GM12865 (cell line): ENCODE results near the gene ETF1.

Source experiments
- DNase-seq: peaks from one replicate; pipeline ENCODE4 v3.0.0; 2010; ENCODE audit warnings: low read depth
- H3K4me3 ChIP-seq: 2 replicates; pipeline ENCODE4 v1.5.1; 2011; ENCODE audit warnings: mild to moderate bottlenecking, low read depth, low read length, control low read depth
- TF ChIP-seq, protein P1 (sequence below): IDR thresholded peaks from 2 replicates; pipeline ENCODE4 v1.5.1; 2011; ENCODE audit warnings: low read length, control low read depth, low read depth, inconsistent platforms; ENCODE audit not compliant: insufficient read depth; ENCODE audit errors: missing control alignments

The ETF1 gene

DNA sequence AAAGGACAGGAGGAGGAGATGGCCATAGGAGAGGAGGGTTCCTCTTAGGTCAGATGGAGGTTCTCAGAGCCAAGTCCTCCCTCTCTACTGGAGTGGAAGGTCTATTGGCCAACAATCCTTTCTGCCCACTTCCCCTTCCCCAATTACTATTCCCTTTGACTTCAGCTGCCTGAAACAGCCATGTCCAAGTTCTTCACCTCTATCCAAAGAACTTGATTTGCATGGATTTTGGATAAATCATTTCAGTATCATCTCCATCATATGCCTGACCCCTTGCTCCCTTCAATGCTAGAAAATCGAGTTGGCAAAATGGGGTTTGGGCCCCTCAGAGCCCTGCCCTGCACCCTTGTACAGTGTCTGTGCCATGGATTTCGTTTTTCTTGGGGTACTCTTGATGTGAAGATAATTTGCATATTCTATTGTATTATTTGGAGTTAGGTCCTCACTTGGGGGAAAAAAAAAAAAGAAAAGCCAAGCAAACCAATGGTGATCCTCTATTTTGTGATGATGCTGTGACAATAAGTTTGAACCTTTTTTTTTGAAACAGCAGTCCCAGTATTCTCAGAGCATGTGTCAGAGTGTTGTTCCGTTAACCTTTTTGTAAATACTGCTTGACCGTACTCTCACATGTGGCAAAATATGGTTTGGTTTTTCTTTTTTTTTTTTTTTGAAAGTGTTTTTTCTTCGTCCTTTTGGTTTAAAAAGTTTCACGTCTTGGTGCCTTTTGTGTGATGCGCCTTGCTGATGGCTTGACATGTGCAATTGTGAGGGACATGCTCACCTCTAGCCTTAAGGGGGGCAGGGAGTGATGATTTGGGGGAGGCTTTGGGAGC lies 74.7 kb downstream of the ETF1 start:
- no peak overlapping the region for H3K4me3 ChIP-seq
- DNase-seq: no peak
- TF ChIP-seq, protein P1, sequence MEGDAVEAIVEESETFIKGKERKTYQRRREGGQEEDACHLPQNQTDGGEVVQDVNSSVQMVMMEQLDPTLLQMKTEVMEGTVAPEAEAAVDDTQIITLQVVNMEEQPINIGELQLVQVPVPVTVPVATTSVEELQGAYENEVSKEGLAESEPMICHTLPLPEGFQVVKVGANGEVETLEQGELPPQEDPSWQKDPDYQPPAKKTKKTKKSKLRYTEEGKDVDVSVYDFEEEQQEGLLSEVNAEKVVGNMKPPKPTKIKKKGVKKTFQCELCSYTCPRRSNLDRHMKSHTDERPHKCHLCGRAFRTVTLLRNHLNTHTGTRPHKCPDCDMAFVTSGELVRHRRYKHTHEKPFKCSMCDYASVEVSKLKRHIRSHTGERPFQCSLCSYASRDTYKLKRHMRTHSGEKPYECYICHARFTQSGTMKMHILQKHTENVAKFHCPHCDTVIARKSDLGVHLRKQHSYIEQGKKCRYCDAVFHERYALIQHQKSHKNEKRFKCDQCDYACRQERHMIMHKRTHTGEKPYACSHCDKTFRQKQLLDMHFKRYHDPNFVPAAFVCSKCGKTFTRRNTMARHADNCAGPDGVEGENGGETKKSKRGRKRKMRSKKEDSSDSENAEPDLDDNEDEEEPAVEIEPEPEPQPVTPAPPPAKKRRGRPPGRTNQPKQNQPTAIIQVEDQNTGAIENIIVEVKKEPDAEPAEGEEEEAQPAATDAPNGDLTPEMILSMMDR: no peak

DNA sequence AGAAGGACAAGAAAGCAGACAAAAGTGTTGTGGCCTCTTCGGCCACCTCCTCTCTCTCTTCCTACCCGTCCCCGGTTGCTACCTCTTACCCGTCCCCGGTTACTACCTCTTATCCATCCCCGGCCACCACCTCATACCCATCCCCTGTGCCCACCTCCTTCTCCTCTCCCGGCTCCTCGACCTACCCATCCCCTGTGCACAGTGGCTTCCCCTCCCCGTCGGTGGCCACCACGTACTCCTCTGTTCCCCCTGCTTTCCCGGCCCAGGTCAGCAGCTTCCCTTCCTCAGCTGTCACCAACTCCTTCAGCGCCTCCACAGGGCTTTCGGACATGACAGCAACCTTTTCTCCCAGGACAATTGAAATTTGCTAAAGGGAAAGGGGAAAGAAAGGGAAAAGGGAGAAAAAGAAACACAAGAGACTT lies 75.3 kb downstream of the ETF1 start:
- TF ChIP-seq, protein P1: no peak
- no peak for DNase-seq
- H3K4me3 ChIP-seq: no peak overlapping the region

GRCh38 chr5:138466900-138467710 lies 75.9 kb downstream of the ETF1 start:
- DNase-seq: peak; percentile 9
- no peak overlapping the region for H3K4me3 ChIP-seq
- TF ChIP-seq, protein P1: no peak

DNA sequence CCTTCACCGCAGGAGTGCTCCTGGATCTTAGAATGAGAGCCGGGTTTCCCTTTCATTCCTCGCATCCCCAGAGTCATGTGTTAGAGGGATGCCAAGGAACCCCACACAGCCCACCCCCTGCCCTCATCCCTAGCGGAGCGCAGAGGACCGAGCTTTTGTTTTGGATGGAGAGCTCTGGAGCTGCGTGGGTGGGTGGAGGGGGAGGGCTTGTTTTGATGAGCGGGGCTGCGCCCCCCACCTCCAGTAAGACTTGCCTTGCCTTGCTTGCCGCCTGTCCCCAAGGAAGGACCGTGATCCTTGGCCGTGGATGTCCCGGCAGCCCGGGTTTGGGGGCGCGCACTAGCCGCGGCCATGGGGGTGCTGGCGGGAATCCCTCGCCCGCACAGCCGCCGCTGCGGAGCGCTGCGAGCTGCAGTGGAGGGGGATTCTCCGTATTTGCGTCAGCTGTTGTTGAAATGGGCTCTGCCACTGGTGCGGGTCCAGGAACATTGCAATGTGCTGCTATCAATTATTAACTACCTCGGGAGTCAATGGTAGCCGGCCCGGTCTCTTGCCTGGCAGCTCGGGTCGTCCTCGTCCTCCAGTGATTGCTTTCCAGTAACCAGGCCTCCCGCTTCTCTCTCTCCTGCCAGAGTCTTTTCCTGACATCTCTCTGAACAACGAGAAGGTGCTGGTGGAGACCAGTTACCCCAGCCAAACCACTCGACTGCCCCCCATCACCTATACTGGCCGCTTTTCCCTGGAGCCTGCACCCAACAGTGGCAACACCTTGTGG lies 76.7 kb downstream of the ETF1 start:
- H3K4me3 ChIP-seq: peak overlapping the region; percentile 52
- DNase-seq: peak; percentile 12
- TF ChIP-seq, protein P1: no peak

- peak; percentile 94 for DNase-seq
- H3K4me3 ChIP-seq: peak within 1 kb of the TSS; percentile 91
- TF ChIP-seq, protein P1: no peak
Measured at GRCh38 chr5:138465261-138466124, 77.5 kb downstream of the ETF1 start, which contains the start of gene EGR1. TSS of gene EGR1 (plus strand) at chr5:138465479. CDS start at chr5:138465762, 283 bp downstream.
